ENCODE measurements around the gene RBM5.
"Not testable (repeated sequence)": the region's sequence is repeated elsewhere in the genome, so short reads cannot be mapped to it uniquely, and the experiment has no call there.

The RBM5 gene

GRCh38 chr3:50088725-50089608, at the start of gene RBM5:
Gene RBM5, plus strand, starts transcription at chr3:50088919. Its CDS starts 1,516 bp downstream, at chr3:50090435.
- DNase-seq, result peak; percentile 95

- no peak for DNase-seq
Observed at GRCh38 chr3:50044976-50045375, 43.7 kb upstream of the RBM5 start.

GRCh38 chr3:50047426-50047825, 41.3 kb upstream of the RBM5 start:
- no peak for DNase-seq

- DNase-seq, result peak; percentile 16
Observed at GRCh38 chr3:50050361-50050760, 38.4 kb upstream of the RBM5 start.

- DNase-seq, result no peak
Observed at GRCh38 chr3:50057756-50058155, 31.0 kb upstream of the RBM5 start.

- DNase-seq, result no peak
Observed at GRCh38 chr3:50068134-50068533, 20.6 kb upstream of the RBM5 start.

GRCh38 chr3:50078091-50078490, 10.6 kb upstream of the RBM5 start:
- DNase-seq, result no peak

- no peak for DNase-seq
Observed at GRCh38 chr3:50078622-50079021, 10.1 kb upstream of the RBM5 start.

GRCh38 chr3:50084951-50085350, 3.8 kb upstream of the RBM5 start:
- DNase-seq, result not testable (repeated sequence)

- DNase-seq, result peak; percentile 61
Observed at GRCh38 chr3:50089609-50089945, 858 bp downstream of the RBM5 start.

GRCh38 chr3:50090984-50091383, 2.3 kb downstream of the RBM5 start:
- no peak for DNase-seq

- DNase-seq, result no peak
Observed at GRCh38 chr3:50095352-50095998, 6.8 kb downstream of the RBM5 start.

GRCh38 chr3:50100386-50100785, 11.7 kb downstream of the RBM5 start:
- DNase-seq, result no peak

- DNase-seq, result peak; percentile 22
Observed at GRCh38 chr3:50100956-50101845, 12.5 kb downstream of the RBM5 start.

GRCh38 chr3:50102558-50102957, 13.8 kb downstream of the RBM5 start:
- DNase-seq, result no peak

GRCh38 chr3:50111757-50112156, 23.0 kb downstream of the RBM5 start:
- no peak for DNase-seq

GRCh38 chr3:50112462-50112861, 23.7 kb downstream of the RBM5 start:
- no peak for DNase-seq

- no peak for DNase-seq
Observed at GRCh38 chr3:50117120-50117519, 28.4 kb downstream of the RBM5 start.

- DNase-seq, result no peak
Observed at GRCh38 chr3:50118237-50118636, 29.5 kb downstream of the RBM5 start.

GRCh38 chr3:50119786-50120185, 31.1 kb downstream of the RBM5 start:
- DNase-seq, result no peak

GRCh38 chr3:50120364-50121071, 31.8 kb downstream of the RBM5 start:
- DNase-seq, result no peak

Measured in eye (tissue), 1 donor.